ENCODE measurements around the gene ROBO1.

GRCh38 chr3:78972617-78973301 lies 795.0 kb downstream of the ROBO1 start:
- no peak for TF ChIP-seq HNF4G (IDR thresholded peaks at IDR 0.05)
- no peak for TF ChIP-seq GABPA (IDR thresholded peaks at IDR 0.05 in 1 of 2, conservative IDR thresholded peaks at IDR 0.05 in 1 of 2)
- TF ChIP-seq RXRA (IDR thresholded peaks at IDR 0.05): no peak
- no peak for TF ChIP-seq YY1 (IDR thresholded peaks at IDR 0.05)
- no peak for TF ChIP-seq RAD21 (IDR thresholded peaks at IDR 0.05)
- TF ChIP-seq SP1 (IDR thresholded peaks at IDR 0.05): no peak
- TF ChIP-seq CTCF (IDR thresholded peaks at IDR 0.05; ENCODE audit: low read depth, low read length, missing input control): no peak
- no peak for TF ChIP-seq FOXA2 (IDR thresholded peaks at IDR 0.05)
